Mesodermal cell (in vitro differentiated cells): ENCODE data around the gene CLN3.
"Not testable (repeated sequence)": the region's sequence is repeated elsewhere in the genome, so short reads cannot be mapped to it uniquely, and the experiment has no call there.

Experiments
- H3K27ac ChIP-seq: 2 replicates; pipeline ENCODE4 v1.7.0; 2013; ENCODE audit warnings: mild to moderate bottlenecking, low read depth, low read length, moderate library complexity; ENCODE audit not compliant: severe bottlenecking
- H3K36me3 ChIP-seq: 2 replicates; pipeline ENCODE4 v1.7.1; 2013; ENCODE audit warnings: mild to moderate bottlenecking, low read length, moderate library complexity; ENCODE audit not compliant: control insufficient read depth, insufficient read depth
- H3K4me1 ChIP-seq: one replicate; pipeline ENCODE4 v1.7.1; 2013; ENCODE audit warnings: mild to moderate bottlenecking, low read length; ENCODE audit not compliant: insufficient read depth, control insufficient read depth, poor library complexity, severe bottlenecking
- H3K4me3 ChIP-seq: 2 replicates; pipeline ENCODE4 v1.7.0; 2013; ENCODE audit warnings: low read length, control low read depth, mild to moderate bottlenecking; ENCODE audit not compliant: insufficient read depth, poor library complexity, severe bottlenecking; ENCODE audit errors: extremely low read depth
- H3K9me3 ChIP-seq: 2 replicates; pipeline ENCODE4 v1.7.1; 2013; ENCODE audit warnings: mild to moderate bottlenecking, low read length, moderate library complexity; ENCODE audit not compliant: control insufficient read depth
- WGBS, 2 experiments: methylation state at CpG; one replicate each; pipeline ENCODE4 v1.1.5; 2013; ENCODE audit warnings: missing lambda C conversion rate in 2 of 2; ENCODE audit not compliant: insufficient coverage in 2 of 2; 5-methylcytosine and 5-hydroxymethylcytosine counted together

The CLN3 gene

GRCh38 chr16:28528463-28528867, 36.6 kb upstream of the CLN3 start:
- H3K27ac ChIP-seq = no peak overlapping the region
- WGBS, 2 experiments = 82 to 84% methylated on average over 5 of the region's 5 CpGs
- H3K4me3 ChIP-seq = no peak overlapping the region
- no peaks in the 10 kb centered on the region for H3K4me1 ChIP-seq
- H3K36me3 ChIP-seq = no peaks in the 10 kb centered on the region
- H3K9me3 ChIP-seq = no peaks in the 10 kb centered on the region

- no peaks in the 10 kb centered on the region for H3K4me1 ChIP-seq
- WGBS, 2 experiments = 67 to 76% methylated on average over 1 to 2 of the region's 5 CpGs
- no peak overlapping the region for H3K4me3 ChIP-seq
- no peak overlapping the region for H3K27ac ChIP-seq
- H3K36me3 ChIP-seq = no peaks in the 10 kb centered on the region
- H3K9me3 ChIP-seq = no peaks in the 10 kb centered on the region
Measured at GRCh38 chr16:28527985-28528384, 36.1 kb upstream of the CLN3 start.

- not testable (repeated sequence) for H3K9me3 ChIP-seq, H3K27ac ChIP-seq, H3K4me1 ChIP-seq, H3K36me3 ChIP-seq, H3K4me3 ChIP-seq
- 90 to 91% methylated on average over 4 of the region's 7 CpGs for WGBS, 2 experiments
Measured at GRCh38 chr16:28527100-28527785, 35.4 kb upstream of the CLN3 start.

- Histone ChIP-seq H3K4me1 (no peaks in the 10 kb centered on the region), H3K4me3 (no peak overlapping the region), H3K9me3 (no peaks in the 10 kb centered on the region), H3K36me3 (no peaks in the 10 kb centered on the region), H3K27ac (no peak overlapping the region)
- WGBS, 2 experiments = 93 to 100% methylated on average over 4 to 5 of the region's 11 CpGs
Measured at GRCh38 chr16:28526201-28527099, 34.6 kb upstream of the CLN3 start.

DNA sequence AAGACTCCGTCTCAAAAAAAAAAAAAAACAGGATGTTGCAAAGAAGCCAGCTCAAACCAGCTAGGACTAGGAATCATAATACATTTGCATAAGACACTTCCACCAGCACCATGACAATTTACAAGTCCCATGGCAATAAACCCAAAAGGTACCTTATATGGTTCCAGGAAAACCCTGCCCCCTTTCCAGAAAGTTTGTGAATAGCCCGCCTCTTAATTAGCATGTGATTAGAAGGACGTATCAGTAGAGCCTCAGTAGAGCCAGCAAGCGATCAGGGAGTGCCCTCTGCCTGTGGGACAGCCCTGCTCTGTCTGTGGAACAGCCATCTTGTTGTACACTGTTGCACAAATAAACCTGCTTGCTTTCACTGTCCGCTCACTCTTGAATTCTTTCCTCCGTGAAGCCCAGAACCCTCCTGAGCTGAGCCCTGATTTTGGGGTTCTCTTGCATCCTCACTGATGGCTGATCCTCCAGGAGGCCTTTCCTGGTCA, 32.9 kb upstream of the CLN3 start:
- Histone ChIP-seq H3K9me3 (no peaks in the 10 kb centered on the region), H3K36me3 (no peaks in the 10 kb centered on the region), H3K4me1 (no peaks in the 10 kb centered on the region), H3K4me3 (no peak overlapping the region), H3K27ac (no peak overlapping the region)
- 89 to 92% methylated on average over 5 to 6 of the region's 6 CpGs for WGBS, 2 experiments

DNA sequence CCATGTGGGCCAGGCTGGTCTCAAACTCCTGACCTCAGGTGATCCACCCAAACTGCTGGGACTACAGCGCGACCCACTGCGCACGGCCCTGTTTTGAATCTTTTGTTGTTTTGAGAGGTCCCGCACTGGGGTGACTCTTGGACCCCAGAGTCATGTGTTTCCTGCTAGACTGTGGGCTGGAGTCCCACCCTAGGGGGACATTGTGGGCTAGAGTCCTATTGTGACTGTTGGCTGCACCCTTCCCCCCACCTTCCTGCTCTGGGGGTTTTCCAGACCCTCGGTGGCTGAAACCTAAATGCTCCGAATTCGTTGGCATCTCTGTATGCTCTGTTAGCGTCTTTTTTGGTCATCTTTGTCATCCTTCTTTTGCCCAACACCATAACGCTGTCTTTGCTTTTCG, 30.9 kb upstream of the CLN3 start:
- 80 to 83% methylated on average over 10 to 11 of the region's 11 CpGs for WGBS, 2 experiments
- no peaks in the 10 kb centered on the region for H3K9me3 ChIP-seq
- H3K4me3 ChIP-seq = no peak overlapping the region

GRCh38 chr16:28521436-28521835, 29.6 kb upstream of the CLN3 start:
- no peak overlapping the region for H3K27ac ChIP-seq

More for the DNA sequence above, 30.9 kb upstream of the CLN3 start:
- Histone ChIP-seq H3K36me3 (no peaks in the 10 kb centered on the region), H3K4me1 (no peaks in the 10 kb centered on the region), H3K27ac (no peak overlapping the region)

GRCh38 chr16:28520672-28521071, 28.8 kb upstream of the CLN3 start:
- H3K4me1 ChIP-seq = no peaks in the 10 kb centered on the region
- H3K9me3 ChIP-seq = no peaks in the 10 kb centered on the region
- no peaks in the 10 kb centered on the region for H3K36me3 ChIP-seq
- WGBS, 2 experiments = 93 to 96% methylated on average over 3 to 5 of the region's 7 CpGs
- H3K27ac ChIP-seq = no peak overlapping the region
- no peak overlapping the region for H3K4me3 ChIP-seq

More at GRCh38 chr16:28521436-28521835, 29.6 kb upstream of the CLN3 start:
- Histone ChIP-seq H3K9me3 (no peaks in the 10 kb centered on the region), H3K4me1 (no peaks in the 10 kb centered on the region), H3K4me3 (no peak overlapping the region), H3K36me3 (no peaks in the 10 kb centered on the region)
- WGBS, 2 experiments = 89 to 91% methylated on average over 4 to 6 of the region's 6 CpGs

DNA sequence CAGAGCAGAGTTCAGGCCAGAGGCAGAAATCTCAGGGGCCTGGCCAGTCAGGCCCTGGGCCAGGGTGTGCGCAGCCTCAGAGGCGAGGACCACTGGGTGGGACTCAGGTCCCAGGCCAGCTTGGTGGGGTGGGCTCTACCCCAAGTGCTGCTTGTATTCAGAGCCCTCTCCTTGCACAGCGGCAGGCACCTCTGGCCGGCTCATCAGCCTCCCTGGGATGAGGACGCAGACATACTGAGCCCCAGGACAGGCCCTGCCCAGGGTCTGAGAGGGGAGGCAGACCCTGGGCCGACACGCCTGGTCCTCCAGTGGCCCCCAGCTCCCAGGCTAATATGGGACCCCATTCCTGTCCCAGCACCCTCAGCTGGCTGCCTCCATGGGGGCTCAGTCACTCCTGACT, 22.4 kb upstream of the CLN3 start:
- no peaks in the 10 kb centered on the region for H3K9me3 ChIP-seq
- WGBS, 2 experiments = 82% methylated on average over 5 to 7 of the region's 7 CpGs

DNA sequence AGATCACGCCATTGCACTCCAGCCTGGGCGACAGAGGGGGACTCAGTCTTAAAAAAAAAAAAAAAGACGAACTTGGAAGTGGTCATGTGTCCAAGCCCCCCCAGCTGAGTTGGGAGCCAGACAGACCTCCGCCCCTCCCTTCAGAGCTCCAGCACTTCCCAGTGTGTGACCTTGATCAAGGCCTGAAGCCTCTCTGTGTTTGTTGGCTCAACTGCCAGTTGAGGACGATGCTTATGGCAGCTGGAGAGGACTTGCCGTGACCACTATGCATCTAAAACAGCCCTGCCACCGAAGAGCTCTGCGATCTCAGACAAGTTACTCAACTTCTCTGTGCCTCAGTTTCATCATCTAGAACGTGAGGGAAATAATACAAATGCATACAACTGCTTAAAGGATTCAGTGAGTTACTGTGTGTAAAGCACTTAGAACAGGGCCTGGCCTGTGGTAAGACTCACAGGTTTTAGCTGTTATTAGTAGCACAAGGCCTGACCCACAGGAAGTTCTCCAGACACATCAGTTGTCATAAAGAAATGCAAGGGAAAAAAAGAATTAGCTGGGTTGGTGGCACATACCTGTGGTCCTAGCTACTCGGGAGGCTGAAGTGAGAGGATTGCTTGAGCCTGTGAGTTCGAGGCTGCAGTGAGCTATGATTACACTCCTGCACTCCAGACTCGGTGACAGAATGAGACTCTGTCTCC, 21.8 kb upstream of the CLN3 start:
- Histone ChIP-seq H3K36me3 (no peaks in the 10 kb centered on the region), H3K9me3 (no peaks in the 10 kb centered on the region), H3K4me1 (no peaks in the 10 kb centered on the region), H3K27ac (no peak overlapping the region), H3K4me3 (no peak overlapping the region)
- WGBS, 2 experiments = 92 to 94% methylated on average over 9 of the region's 12 CpGs

More for the DNA sequence above, 22.4 kb upstream of the CLN3 start:
- H3K36me3 ChIP-seq = no peaks in the 10 kb centered on the region
- no peak overlapping the region for H3K4me3 ChIP-seq
- H3K4me1 ChIP-seq = no peaks in the 10 kb centered on the region
- no peak overlapping the region for H3K27ac ChIP-seq
